DLD1 (cell line): ENCODE data around the gene SLC4A9.
"Not testable (repeated sequence)": the region's sequence is repeated elsewhere in the genome, so short reads cannot be mapped to it uniquely, and the experiment has no call there.

ENCODE experiments used
- in situ Hi-C: cut with HindIII; loops from 2 replicates; pipeline ENCODE4 v1.10.0; 2017; ENCODE audit warnings: low sequenced_read_pairs

SLC4A9 gene

DNA sequence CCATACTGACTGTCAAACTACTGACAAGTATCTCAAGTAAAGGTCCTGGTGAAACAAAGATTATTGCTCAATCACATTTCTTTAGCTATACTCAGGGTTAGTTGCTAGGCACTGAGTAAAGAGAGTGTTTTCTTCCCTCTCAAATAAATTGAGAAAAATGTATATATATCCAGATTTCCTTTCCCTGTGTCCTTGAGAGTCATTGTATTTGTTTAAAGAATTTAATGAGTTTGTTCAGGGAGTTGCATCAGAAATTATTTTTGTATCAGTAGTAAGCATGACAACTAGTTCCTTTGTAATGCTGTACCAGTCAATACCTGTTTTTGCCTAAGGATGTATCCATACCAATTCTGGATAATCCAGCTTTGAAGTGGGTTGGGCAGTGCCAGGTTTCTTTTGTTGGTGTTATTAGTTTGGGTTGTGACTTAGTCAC is 38.4 kb downstream of the SLC4A9 start:
- in situ Hi-C loops = no loop called here

DNA sequence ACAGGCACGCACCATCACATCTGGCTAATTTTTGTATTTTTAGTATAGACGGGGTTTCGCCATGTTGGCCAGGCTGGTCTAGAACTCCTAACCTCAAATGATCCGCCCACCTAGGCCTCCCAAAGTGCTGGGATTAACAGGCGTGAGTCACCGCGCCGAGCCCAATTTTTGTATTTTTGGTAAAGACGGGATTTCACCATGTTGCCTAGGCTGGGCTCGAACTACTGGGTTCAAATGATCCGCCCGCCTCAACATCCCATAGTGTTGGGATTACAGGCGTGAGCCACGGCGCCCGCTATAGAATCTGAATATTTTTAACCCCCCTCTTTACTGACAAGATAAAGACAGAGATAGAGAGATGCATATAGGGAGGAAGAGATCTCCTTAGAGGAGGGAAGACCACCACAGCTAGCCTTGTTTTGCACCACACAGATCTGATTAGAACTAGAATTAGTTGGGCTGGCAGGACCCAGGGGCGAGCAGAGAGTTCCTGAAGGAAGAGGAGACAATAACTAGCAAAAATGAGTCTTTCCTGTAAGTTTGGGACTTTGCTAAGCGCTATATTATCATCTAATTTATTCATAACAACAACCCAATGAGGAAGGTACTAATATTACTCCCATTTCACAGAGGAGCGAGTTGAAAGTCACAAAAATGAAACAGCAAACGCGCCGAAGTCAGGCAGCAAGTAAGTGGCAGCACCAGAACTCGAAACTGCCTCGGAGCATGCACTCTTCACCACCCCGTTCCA is 40.2 kb downstream of the SLC4A9 start:
- in situ Hi-C loops = no loop called here

DNA sequence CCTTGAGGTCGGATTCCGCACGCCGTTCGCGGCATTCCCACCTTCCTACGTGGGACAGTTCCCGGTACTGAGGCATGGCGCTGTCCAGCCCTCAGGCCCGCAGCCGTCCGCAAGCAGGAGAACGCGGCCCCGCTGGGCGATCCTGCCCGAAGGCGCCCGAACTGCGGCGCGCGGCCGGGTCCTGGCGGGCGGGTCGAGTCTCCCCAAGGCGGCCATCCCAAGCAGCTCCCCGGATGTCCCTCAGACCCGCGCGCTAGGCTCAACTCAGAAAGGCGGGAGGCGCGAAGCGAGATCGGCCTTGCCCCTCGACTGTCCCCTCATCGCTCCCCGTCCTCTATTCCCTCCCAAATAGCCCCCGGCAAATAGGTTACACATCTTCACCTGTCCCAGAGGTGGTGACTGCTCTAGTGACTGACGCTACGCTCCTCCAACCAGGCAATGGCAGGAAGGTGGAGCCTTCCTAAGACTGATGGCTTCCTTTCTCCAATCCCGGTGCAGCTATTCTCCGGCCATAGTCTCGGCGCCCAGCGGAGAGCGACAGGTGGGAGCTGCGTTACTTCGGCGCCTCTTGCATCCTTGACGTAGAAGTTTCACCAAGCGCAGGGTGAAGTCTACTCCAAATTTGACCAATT is 40.9 kb downstream of the SLC4A9 start:
- in situ Hi-C loops = no loop called here

DNA sequence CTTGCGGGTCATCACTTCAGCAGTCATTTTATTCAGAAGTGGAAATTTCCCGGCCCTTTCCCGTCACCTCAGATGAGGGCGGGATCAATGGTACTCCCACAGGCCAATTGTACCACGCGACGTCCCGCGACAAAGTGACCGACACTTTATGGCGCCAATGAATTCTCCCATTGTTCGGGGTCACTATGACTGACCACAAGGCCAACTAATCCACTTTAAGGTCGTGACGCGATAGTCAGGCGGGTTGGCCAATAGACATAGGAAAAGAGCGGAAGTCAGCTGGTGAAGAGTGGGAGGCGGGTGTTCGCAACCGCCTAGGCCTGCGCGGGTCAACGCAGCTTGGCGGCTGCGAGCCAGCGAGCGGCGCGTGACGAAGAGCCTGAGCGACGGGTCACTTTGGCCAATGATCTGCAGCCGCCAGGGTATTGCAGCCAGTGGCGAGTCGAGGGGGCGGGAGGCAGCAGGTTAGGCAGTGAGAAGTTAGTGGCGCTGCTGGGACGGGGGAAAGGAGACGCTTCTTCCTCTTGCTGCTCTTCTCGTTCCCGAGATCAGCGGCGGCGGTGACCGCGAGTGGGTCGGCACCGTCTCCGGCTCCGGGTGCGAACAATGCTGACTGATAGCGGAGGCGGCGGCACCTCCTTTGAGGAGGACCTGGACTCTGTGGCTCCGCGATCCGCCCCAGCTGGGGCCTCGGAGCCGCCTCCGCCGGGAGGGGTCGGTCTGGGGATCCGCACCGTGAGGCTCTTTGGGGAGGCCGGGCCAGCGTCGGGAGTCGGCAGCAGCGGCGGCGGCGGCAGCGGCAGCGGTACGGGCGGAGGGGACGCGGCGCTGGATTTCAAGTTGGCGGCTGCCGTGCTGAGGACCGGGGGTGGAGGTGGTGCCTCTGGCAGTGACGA is 41.6 kb downstream of the SLC4A9 start, which contains the start of gene ANKHD1:
Gene ANKHD1 (plus strand): TSS at position 472 of the 896 bp plus-strand sequence. CDS start 135 bp downstream, at position 607.
- in situ Hi-C loops = no loop called here

DNA sequence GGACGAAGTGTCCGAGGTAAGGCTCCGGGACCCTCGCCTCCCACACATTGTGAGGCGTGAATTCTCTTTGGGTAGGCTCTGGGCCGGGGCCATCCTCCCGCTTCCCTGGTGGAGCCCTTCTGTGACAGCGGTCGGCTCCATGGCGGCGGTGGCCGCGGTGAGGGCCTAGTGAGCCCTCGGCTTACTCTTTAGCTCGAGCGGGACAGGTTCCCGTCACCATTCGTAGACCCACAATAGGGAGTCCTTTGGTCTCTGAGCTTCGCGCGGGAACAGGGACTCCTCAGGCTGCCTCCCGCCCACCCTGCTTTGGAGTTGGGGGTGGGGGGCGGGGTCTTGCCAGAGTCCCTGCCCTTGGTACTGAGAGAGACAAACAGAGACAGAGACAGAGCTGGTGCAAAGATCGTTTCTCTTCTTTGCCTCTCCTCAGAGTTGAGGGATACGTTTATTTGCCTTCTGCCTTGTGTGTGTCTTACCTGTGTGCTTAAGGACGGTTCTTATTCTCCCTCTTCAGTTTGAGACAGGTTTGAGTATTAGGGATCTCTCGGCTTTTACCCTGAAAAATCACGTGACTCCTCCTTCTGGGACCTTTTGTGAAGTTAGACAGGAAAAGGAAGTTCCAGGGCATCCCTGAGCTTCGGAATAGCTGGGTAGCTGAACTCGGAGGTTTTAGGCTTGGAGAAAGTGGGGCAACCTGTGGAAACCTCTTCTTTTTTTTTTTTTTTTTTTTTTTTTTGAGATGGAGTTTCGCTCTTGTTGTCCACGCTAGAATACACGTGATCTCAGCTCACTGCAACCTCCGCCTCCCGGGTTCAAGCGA is 42.5 kb downstream of the SLC4A9 start:
- in situ Hi-C loops = no loop called here

DNA sequence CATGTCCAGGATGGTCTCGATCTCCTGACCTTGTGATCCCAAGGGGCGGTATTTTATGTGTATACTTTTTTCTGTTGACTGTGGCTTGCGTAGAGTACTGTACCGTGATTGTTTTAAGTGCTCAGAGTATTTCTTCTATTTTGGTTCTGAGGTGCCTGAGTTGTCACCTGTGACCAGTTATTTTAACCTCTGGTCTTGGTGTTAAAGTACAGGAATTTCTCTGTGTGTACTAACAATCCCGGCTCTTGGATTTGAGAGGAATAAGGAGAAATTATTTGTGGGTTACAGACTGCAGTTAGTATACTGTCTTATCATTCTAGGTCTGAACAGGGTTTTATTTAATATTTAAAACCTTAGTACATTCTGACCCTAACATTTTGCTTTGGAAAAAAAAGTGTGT is 43.6 kb downstream of the SLC4A9 start:
- in situ Hi-C loops = no loop called here

DNA sequence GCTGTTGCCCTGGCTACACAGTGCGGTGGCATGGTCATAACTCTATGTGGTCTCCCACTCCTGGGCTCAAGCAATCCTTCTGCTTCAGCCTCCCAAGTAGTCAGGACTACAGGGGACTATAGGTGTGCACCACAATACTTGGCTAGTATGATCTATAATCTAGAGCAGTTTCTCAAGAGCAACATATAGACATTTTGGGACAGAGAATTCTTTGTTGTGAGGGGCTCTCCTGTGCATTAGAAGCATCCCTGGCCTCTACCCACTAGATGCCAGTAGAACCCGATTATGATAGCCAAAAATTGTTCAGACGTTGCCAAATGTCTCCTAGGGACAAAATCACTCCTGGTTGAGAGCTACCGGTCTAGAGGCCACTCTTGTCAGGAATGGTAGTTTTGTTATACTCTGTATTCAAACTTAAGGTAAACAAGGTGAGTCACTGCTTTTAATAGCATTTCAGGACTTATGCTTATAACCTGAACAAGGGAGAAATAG is 48.8 kb downstream of the SLC4A9 start:
- in situ Hi-C loops = no loop called here

DNA sequence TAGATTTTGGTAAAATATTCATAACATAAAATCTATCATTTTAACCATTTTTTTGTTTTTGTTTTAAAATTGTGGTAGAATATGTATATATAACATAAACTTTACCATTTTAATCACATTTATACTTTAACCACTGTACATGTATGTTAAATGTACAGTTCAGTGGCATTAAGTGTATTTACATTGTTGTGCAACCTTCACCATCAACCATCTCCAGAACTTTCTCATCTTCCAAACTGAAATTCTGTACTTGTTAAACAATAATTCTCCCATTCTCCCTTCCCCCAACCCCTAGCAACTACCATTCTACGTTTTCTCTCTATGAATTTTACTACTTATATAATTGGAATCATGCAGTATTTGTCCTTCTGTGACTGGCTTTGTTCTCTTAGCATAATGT is 53.2 kb downstream of the SLC4A9 start:
- in situ Hi-C loops = no loop called here

DNA sequence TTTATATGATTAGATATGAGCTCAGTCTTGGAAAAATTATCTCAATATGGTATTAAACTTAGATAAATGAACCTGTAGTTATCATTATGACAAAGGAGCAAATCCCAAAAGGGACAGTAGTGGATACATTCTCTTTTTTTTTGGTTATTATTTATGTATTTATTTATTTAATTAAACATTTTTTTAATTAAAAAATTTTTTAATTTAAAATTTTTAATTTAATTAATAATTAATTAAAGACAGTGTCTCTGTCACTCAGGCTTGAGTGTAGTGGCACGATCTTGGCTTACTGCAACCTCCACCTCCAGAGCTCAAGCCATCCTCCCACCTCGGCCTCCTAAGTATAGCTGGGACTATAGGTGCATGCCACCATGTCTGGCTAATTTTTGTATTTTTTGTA is 57.2 kb downstream of the SLC4A9 start:
- in situ Hi-C loops = no loop called here

DNA sequence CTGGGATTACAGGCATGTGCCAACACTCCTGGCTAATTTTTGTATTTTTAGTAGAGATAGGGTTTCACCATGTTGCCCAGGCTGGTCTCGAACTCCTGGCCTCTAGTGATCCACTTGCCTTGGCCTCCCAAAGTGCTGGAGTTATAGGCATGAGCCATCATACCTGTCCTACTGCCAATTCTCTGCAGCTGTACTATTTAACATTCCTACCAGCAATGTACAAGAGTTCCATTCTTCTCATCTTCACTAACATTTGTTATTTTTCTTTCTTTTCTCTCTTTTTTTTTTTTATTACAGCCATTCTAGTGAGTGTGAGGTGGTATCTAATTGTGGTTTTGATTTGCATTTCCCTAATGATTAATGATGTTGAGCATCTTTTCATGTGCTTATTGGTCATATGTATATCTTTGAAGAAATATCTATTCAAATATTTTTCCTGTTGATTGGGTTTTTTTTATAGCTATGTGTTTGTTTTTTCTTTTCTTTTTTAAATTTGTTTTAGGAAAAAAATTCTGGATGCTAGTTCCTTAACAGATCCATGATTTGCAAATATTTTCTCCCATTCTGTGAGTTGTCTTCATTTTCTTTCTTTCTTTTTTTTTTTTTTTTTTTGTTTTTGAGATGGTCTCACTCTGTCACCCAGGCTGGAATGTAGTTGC is 59.0 kb downstream of the SLC4A9 start:
- in situ Hi-C loops = no loop called here

DNA sequence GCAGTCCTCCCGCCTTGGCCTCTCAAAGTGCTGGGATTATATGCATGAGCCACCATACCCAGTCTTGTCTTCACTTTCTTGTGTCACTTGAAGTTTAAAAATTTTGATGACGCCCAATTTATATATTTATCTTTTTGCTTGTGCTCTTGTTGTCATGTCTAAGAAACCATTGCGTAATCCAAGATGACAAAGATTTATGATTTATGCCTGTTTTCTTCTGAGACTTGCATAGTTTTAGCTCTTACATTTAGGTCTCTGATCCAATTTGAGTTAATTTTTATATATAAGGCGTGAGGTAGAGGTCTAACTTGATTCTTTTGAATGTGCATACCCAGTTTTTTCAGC is 60.2 kb downstream of the SLC4A9 start:
- in situ Hi-C loops = no loop called here

DNA sequence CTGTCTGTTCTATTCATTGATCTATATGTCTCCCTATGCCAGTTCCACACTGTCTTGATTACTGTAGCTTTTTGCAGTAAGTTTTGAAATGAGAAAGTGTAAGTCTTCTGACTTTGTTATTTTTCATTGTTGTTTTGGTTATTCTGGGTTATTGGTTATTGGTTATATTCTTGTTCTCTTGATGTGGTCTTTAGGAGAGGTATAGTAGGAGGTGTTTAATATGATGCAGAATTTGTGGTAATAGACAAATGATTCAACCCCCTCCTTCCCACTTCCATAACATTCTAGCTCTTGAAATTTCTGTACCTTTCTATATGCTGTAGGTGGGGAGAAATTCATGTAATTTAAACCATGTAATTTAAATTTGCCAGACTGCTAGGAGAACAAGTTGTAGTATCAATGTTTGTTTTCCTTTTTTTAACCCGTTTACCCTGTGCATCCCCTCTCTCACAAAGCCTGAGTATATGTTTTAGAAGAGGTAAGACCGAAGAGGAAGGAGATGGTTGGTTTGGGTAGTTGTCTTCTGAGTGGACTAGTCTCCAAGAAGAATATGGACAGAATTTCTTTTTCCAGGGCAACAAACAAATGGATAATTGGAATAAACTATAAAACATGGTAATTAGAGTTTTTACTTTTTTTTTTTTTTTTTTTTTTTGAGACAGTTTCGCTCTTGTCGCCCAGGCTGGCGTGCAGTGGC is 60.8 kb downstream of the SLC4A9 start:
- in situ Hi-C loops = no loop called here

DNA sequence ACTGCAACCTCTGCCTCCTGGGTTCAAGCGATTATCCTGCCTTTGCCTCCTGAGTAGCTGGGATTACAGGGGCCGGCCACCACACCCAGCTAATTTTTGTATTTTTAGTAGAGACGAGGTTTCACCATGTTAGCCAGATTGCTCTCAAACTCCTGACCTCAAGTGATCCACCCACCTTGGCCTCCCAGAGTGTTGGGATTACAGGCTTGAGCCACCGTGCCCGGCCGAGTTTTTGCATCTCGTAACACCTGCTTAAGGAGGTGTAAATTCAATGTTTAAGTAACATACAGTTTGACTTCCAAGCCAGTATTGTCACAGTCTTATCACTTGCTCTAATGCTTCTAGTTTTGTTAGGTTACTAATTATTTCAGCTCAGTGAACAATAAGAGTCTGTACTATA is 61.4 kb downstream of the SLC4A9 start:
- in situ Hi-C loops = not testable (repeated sequence)

DNA sequence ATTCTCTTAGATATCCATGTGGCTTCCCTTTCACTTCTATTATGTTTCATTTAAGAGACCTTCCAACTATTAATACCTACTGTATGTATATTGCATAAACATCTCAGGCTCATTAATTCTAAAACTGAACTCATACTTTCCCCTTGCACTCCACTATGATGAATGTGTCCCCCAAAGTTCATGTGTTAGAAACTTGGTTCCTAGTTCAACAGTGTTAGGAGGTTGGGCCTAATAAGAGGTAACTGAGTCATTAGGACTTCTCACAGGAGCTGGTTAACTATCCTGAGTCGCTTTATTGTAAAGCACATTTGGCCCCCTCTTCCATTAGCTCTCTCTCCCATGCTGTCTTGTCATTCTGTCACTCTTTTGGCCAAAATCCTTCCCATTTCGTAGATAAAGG is 63.6 kb downstream of the SLC4A9 start:
- in situ Hi-C loops = no loop called here

DNA sequence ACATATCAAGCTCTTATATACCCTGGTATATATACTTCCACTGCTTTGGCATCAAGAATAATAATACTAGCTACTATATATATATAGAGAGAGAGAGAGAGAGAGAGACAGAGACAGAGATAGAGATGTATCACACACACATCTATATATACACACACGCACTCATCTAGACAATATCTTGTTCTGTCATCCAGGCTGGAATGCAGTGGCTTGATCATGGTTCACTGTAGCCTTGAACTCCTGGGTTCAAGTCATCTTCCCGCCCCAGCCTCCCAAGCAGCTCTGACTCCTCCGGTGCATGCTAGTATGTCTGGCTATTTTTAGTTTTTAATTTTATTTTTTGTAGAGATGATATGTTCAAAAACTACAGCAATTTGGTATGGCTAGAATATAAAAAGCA is 64.1 kb downstream of the SLC4A9 start:
- in situ Hi-C loops = no loop called here
